AG09319 (cell line): ENCODE measurements around the gene VPS13A.
"Not testable (repeated sequence)": the region's sequence is repeated elsewhere in the genome, so short reads cannot be mapped to it uniquely, and the experiment has no call there.

Experiments used
- DNase-seq: peaks from one replicate; pipeline ENCODE4 v3.0.0-alpha.2; 2010; ENCODE audit warnings: low read depth; ENCODE audit errors: extremely low read depth
- TF ChIP-seq, protein P1 (sequence below): IDR thresholded peaks from 2 replicates; pipeline ENCODE4 v1.5.1; 2011; ENCODE audit warnings: low read depth, mild to moderate bottlenecking, inconsistent platforms, low read length, moderate library complexity

Gene VPS13A

DNA sequence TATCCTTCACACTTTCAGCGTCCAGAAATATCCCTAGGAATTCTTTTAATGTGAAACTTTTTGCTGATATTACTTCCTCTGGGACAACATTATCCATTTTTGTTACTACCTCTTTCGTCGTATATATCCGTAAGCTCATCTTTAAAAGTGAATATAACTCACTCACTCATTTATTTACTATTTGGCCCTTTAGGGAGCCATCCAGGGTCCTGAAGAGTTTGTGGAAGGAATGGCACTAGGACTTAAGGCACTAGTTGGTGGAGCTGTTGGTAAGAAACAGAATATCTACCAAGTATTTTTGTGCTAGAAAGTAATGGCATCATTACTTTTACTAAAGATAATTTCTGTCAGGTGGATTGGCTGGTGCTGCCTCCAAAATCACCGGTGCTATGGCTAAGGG, 192.7 kb downstream of the VPS13A start:
- TF ChIP-seq, protein P1, sequence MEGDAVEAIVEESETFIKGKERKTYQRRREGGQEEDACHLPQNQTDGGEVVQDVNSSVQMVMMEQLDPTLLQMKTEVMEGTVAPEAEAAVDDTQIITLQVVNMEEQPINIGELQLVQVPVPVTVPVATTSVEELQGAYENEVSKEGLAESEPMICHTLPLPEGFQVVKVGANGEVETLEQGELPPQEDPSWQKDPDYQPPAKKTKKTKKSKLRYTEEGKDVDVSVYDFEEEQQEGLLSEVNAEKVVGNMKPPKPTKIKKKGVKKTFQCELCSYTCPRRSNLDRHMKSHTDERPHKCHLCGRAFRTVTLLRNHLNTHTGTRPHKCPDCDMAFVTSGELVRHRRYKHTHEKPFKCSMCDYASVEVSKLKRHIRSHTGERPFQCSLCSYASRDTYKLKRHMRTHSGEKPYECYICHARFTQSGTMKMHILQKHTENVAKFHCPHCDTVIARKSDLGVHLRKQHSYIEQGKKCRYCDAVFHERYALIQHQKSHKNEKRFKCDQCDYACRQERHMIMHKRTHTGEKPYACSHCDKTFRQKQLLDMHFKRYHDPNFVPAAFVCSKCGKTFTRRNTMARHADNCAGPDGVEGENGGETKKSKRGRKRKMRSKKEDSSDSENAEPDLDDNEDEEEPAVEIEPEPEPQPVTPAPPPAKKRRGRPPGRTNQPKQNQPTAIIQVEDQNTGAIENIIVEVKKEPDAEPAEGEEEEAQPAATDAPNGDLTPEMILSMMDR: no peak
- no peak for DNase-seq

DNA sequence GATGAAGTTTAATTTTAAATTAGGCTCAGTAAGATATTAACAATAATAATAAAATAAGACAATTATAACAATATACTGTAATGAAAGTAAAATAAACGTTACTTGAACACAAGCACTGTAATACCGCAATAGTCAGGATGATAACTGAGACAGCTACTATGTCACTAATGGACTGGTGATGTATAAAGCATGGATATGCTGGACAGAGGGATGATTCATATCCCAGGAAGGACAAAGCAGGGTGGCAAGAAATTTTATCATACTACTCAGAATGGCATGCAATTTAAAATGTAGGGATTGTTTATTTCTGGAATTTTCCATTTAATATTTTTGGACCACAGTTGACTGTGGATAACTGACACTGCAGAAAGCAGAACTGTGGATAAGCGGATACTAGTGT, 196.9 kb downstream of the VPS13A start:
- TF ChIP-seq, protein P1: no peak
- no peak for DNase-seq

DNA sequence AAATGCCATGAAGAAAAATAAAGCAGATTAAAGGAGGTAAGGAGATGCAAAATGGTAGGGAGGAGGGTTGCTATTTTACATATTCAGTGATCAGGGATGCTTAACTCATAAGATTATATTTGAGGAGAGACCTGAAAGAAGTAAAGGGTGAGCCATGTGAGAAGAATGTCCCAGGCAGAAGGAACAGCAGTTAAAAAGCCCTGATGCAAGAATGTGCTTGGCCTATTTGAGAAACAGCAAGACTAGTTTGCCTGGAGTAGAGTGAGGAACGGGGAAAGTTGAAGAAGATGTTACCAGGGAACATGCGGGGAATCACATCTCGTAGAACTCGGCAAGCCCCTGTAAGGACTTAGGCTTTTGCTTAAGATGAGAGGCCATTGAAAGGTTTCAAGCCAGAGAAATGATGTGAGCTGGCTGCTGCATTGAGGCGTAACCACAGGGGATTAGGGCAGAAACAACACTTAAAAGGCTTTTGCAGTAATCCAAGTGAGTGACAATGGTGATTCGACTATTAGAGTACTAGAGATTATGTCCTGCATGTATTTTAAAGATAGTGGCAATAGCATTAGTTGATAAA, 198.7 kb downstream of the VPS13A start:
- TF ChIP-seq, protein P1: no peak
- DNase-seq: no peak

DNA sequence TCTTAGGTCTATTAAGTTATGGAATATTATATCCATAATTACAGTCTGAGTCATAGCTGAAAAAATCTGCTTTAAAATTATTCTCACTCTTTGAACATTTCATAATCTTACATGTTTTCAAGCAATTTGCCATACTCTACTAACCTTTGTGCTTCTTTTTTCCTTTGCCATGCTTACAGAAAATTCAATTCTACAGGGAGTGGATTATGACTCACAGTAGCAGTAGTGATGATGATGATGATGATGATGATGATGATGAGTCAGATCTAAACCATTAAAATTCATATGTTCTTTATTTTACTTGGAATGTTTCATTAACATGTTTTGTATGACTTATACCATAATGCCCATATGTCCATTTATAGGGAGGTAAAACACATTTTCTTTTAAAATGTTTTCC, 207.1 kb downstream of the VPS13A start:
- peak; percentile 10 for DNase-seq
- TF ChIP-seq, protein P1: no peak

DNA sequence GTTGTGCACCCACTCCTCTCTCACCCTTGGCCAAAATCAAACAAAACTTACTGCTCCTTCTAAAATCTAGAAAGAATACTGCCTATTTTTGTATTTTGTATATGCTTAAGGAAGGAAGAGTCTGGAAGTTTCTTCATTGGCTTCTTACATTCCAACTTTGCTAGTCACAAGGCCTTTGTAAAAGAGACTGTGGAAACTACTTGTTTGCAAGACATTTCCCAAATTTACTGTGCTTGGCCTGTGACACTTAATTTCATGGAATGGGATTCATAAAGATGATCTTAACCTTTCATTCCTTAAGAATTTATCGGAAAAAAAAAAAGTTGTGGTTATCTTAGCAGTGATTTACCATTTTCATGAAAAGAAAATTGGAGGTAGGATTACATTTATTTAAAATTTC, 208.9 kb downstream of the VPS13A start:
- TF ChIP-seq, protein P1: no peak
- no peak for DNase-seq

DNA sequence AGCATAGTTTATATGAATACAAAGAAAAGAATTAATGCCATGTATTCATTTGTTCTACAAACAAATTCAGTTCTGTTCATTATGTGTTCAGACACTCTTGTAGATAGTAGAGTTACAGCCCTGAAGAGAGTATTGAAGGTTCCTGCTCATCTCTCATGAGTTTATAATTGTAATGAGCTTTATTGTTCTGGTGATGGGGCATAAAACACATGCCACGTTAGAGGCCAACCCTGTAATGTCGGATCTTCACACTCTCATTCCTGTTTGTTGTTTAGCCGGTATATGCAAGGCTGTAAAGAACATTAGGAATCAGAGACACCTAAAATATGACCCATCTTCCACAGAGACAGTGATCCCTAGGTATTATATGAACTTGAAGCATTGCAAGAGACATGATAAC, 214.5 kb downstream of the VPS13A start:
- no peak for DNase-seq
- TF ChIP-seq, protein P1: no peak

DNA sequence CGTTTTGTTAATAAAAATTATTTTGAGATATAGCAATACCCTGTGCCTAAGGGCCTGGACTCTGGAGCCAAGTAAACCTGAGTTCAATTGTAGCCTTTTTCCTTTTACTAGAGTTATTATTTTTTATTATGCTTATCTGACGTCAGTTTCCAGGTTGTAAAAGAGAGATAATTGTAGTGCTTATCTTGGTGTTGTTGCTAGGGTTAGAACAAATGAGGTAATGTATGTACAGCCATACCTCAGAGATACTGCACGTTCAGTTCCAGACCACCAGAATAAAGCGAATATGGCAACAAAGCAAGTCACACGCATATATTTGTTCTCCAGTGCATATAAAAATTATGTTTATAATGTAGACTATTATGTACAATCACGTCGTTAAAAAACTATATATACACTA, 215.0 kb downstream of the VPS13A start:
- TF ChIP-seq, protein P1: no peak
- no peak for DNase-seq

DNA sequence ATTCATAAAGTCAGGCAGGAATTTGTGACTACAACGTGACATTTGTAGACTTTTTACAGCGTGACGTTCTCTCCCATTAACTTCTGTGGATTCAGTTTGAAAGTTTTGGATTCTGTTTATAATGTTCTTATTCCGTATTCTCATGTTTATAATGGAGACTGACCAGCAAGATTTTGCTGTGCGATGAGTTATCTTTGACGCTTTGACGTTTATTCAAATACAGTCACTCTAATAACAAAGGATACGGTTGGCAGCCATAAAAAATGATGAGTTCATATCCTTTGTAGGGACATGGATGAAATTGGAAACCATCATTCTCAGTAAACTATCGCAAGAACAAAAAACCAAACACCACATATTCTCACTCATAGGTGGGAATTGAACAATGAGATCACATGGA, 221.2 kb downstream of the VPS13A start:
- DNase-seq: not testable (repeated sequence)
